IMR-90 (cell line): ENCODE data around the gene TTI1. TPM values are rescaled to one million over a fixed set of nuclear protein-coding genes. Genes with fewer than 3 reads are reported as not detected.

Experiments
- ATAC-seq: fragments of 200-7000 bp; cut with Tn5 transposase; 2 replicates; pipeline ENCODE4 v1.9.1; 2020; ENCODE audit warnings: low read depth, mild to moderate bottlenecking, moderate library complexity
- BruUV-seq: library from RNA; stranded (reverse); fragments of 400-500 nt; replicated peaks from 2 replicates; lab custom pipeline; 2021; lab: Mats Ljungman, UMichigan
- CTCF ChIA-PET: fragments of 300-600 bp; formaldehyde crosslinking; extraction: SDS; loops from one replicate; lab custom pipeline; 2021; ENCODE audit warnings: antibody characterized with exemption; lab: Yijun Ruan, JAX
- POLR2A ChIA-PET: fragments of 300-600 bp; sonication (Branson Sonifier 250); formaldehyde crosslinking; loops from one replicate; lab custom pipeline; 2022; ENCODE audit warnings: antibody characterized with exemption; ENCODE audit not compliant: unreplicated experiment; lab: Charles Lee
- DNase-seq: peaks from one replicate; pipeline ENCODE4 v3.0.0; 2013
- H2AFZ ChIP-seq: replicated peaks from 2 replicates; pipeline ENCODE3; 2013; ENCODE audit warnings: low read length, mild to moderate bottlenecking; ENCODE audit not compliant: poor library complexity
- H2AK5ac ChIP-seq: 2 replicates; pipeline ENCODE4 v1.6.1; 2013; ENCODE audit warnings: low read depth, low read length, inconsistent platforms
- H2AK9ac ChIP-seq: replicated peaks from 2 replicates; pipeline ENCODE3; 2013; ENCODE audit warnings: mild to moderate bottlenecking, low read depth, low read length, moderate library complexity; ENCODE audit not compliant: poor library complexity
- H2BK120ac ChIP-seq: 2 replicates; pipeline ENCODE4 v1.6.1; 2013; ENCODE audit warnings: low read depth, low read length, inconsistent platforms
- H2BK15ac ChIP-seq: 3 replicates; pipeline ENCODE4 v1.6.1; 2013; ENCODE audit warnings: low read depth, low read length, inconsistent platforms
- H2BK20ac ChIP-seq: 2 replicates; pipeline ENCODE4 v1.6.1; 2013; ENCODE audit warnings: low read depth, mild to moderate bottlenecking, inconsistent platforms, low read length, moderate library complexity
- H2BK5ac ChIP-seq: 2 replicates; pipeline ENCODE4 v1.6.1; 2013; ENCODE audit warnings: mild to moderate bottlenecking, low read depth, low read length, inconsistent platforms; ENCODE audit not compliant: poor library complexity, severe bottlenecking
- H3K14ac ChIP-seq: replicated peaks from 2 replicates; pipeline ENCODE4 v1.6.1; 2013; ENCODE audit warnings: low read depth, low read length, inconsistent platforms
- H3K18ac ChIP-seq: 2 replicates; pipeline ENCODE4 v1.6.1; 2013; ENCODE audit warnings: low read depth, low read length, control low read depth
- H3K23ac ChIP-seq: 2 replicates; pipeline ENCODE4 v1.6.1; 2013; ENCODE audit warnings: low read depth, low read length, inconsistent platforms
- H3K27ac ChIP-seq: 2 replicates; pipeline ENCODE4 v1.5.1; 2013; ENCODE audit warnings: mild to moderate bottlenecking, control low read depth, low read length; ENCODE audit not compliant: insufficient read depth
- H3K27me3 ChIP-seq: 2 replicates; pipeline ENCODE4 v1.6.1; 2013; ENCODE audit warnings: low read length; ENCODE audit not compliant: control insufficient read depth, insufficient read depth
- H3K36me3 ChIP-seq: 2 replicates; pipeline ENCODE4 v1.6.1; 2013; ENCODE audit warnings: low read length, mixed read lengths; ENCODE audit not compliant: control insufficient read depth, insufficient read depth
- H3K4ac ChIP-seq: 2 replicates; pipeline ENCODE4 v1.6.1; 2013; ENCODE audit warnings: low read depth, low read length, inconsistent platforms
- H3K4me1 ChIP-seq: 2 replicates; pipeline ENCODE4 v1.6.1; 2013; ENCODE audit warnings: low read length, mixed read lengths; ENCODE audit not compliant: control insufficient read depth, insufficient read depth
- H3K4me2 ChIP-seq: 2 replicates; pipeline ENCODE4 v1.6.1; 2013; ENCODE audit warnings: low read depth, mild to moderate bottlenecking, control low read depth, low read length, moderate library complexity
- H3K4me3 ChIP-seq: 2 replicates; pipeline ENCODE4 v1.5.1; 2013; ENCODE audit warnings: low read depth, mild to moderate bottlenecking, control low read depth, low read length, moderate library complexity; ENCODE audit not compliant: insufficient read depth
- H3K56ac ChIP-seq: 2 replicates; pipeline ENCODE4 v1.6.1; 2013; ENCODE audit warnings: low read length, inconsistent platforms; ENCODE audit not compliant: insufficient read depth; ENCODE audit errors: extremely low read depth
- H3K79me1 ChIP-seq, 2 experiments: 2 replicates each; pipeline ENCODE4 v1.6.1; 2013; ENCODE audit warnings: low read length in 2 of 2, inconsistent platforms in 1 of 2, low read depth in 1 of 2
- H3K9ac ChIP-seq: 2 replicates; pipeline ENCODE4 v1.6.1; 2013; ENCODE audit warnings: low read depth, low read length, control low read depth
- H3K9me1 ChIP-seq: 2 replicates; pipeline ENCODE4 v1.6.1; 2013; ENCODE audit warnings: low read length, inconsistent platforms; ENCODE audit not compliant: insufficient read depth
- H3K9me3 ChIP-seq: 2 replicates; pipeline ENCODE4 v1.6.1; 2013; ENCODE audit warnings: low read length; ENCODE audit not compliant: control insufficient read depth, insufficient read depth
- H4K20me1 ChIP-seq: 2 replicates; pipeline ENCODE4 v1.6.1; 2013; ENCODE audit warnings: low read length, inconsistent platforms; ENCODE audit not compliant: insufficient read depth
- H4K5ac ChIP-seq: 2 replicates; pipeline ENCODE4 v1.6.1; 2013; ENCODE audit warnings: mild to moderate bottlenecking, low read depth, low read length, control low read depth
- H4K8ac ChIP-seq, 2 experiments: 2 replicates each; pipeline ENCODE4 v1.6.1; 2013; ENCODE audit warnings: low read depth in 2 of 2, low read length in 2 of 2, control low read depth in 1 of 2, inconsistent platforms in 1 of 2
- H4K91ac ChIP-seq: 2 replicates; pipeline ENCODE4 v1.6.1; 2013; ENCODE audit warnings: low read depth, low read length, inconsistent platforms; ENCODE audit not compliant: insufficient read depth
- CEBPB ChIP-seq: IDR thresholded peaks from 2 replicates; pipeline ENCODE4 v1.6.1; 2012; ENCODE audit warnings: low read depth, low read length, improper control_type of control experiment
- FOS ChIP-seq: fragments of 150-350 bp; IDR thresholded peaks from 2 replicates; pipeline ENCODE4 v1.6.1; 2016; ENCODE audit warnings: low read depth, low read length
- MAFK ChIP-seq: IDR thresholded peaks from 2 replicates; pipeline ENCODE4 v1.6.1; 2012; ENCODE audit warnings: low read depth, low read length, improper control_type of control experiment
- MAZ ChIP-seq: IDR thresholded peaks from 2 replicates; pipeline ENCODE4 v1.6.1; 2012; ENCODE audit warnings: low read depth, mild to moderate bottlenecking, low read length, improper control_type of control experiment, moderate library complexity, borderline replicate concordance
- MXI1 ChIP-seq: IDR thresholded peaks from 2 replicates; pipeline ENCODE4 v1.6.1; 2012; ENCODE audit warnings: low read depth, mild to moderate bottlenecking, low read length, moderate library complexity, borderline replicate concordance
- RAD21 ChIP-seq: IDR thresholded peaks from 2 replicates; pipeline ENCODE4 v1.6.1; 2012; ENCODE audit warnings: low read length, improper control_type of control experiment
- RCOR1 ChIP-seq: IDR thresholded peaks from 2 replicates; pipeline ENCODE4 v1.6.1; 2012; ENCODE audit warnings: mild to moderate bottlenecking, low read length, improper control_type of control experiment; ENCODE audit not compliant: insufficient replicate concordance
- RFX5 ChIP-seq: IDR thresholded peaks from 2 replicates; pipeline ENCODE4 v1.8.0; 2012; ENCODE audit warnings: low read depth, mild to moderate bottlenecking, low read length, moderate library complexity
- SMC3 ChIP-seq: fragments of 150-350 bp; IDR thresholded peaks from 2 replicates; pipeline ENCODE4 v1.6.1; 2016; ENCODE audit warnings: low read depth, mild to moderate bottlenecking, antibody characterized with exemption, low read length, moderate library complexity
- WGBS, 2 experiments: methylation state at CpG; one replicate each; pipeline versions ENCODE4 v1.1.5 to v1.1.7; 2013; ENCODE audit warnings: missing lambda C conversion rate in 2 of 2; ENCODE audit not compliant: insufficient read length in 1 of 2; ENCODE audit errors: extremely low coverage in 2 of 2; 5-methylcytosine and 5-hydroxymethylcytosine counted together
- dilution Hi-C: fragments of 300-500 bp; cut with HindIII; formaldehyde crosslinking; loops from one replicate; pipeline ENCODE4 v1.14.3; 2018; ENCODE audit warnings: low sequenced_read_pairs; ENCODE audit not compliant: unreplicated experiment
- in situ Hi-C: fragments of 300-500 bp; cut with MboI; formaldehyde crosslinking; loops from 3 replicates; pipeline ENCODE4 v1.14.3; 2019; ENCODE audit warnings: low sequenced_read_pairs, inconsistent platforms, mixed read lengths
- intact Hi-C: fragments of 100-400 bp; cut with micrococcal nuclease; formaldehyde crosslinking; loops from 2 replicates; pipeline ENCODE4 v1.10.0; 2022
- polyA plus RNA-seq, 3 experiments: library from polyadenylated mRNA; depleted of rRNA; stranded (reverse); fragments of >200 nt; gene quantifications; 2 replicates each; pipeline ENCODE4 v1.2.3, GENCODE V29; 2012; ENCODE audit warnings: low replicate concordance in 1 of 3
- total RNA-seq: library from RNA; depleted of rRNA; stranded (reverse); fragments of >200 nt; gene quantifications from 2 replicates; pipeline ENCODE4 v1.2.3, GENCODE V29; 2012

The TTI1 gene
- total and polyA plus RNA-seq, 2 of the 4 experiments (the other 2 are of a cell fraction): 12.5 to 17.6 TPM

DNA sequence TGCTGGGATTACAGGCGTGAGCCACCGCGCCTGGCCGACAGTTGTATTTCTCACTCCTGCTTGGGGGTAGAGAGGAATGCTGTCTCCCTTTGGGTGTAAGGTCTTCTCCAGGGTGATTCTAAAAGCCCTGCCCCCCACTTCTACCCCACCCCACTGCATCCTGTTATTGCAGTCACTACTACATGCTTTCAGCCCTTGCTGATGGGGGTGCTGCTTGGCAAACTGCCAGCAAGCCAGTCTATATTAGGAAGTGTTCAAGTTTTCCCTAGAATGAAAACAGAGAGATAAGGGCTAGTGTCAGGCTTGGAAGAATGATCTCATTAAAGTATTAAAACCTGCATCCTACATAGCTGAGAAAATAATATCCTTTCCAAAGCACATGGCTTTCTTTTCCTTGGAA is 31.3 kb downstream of the TTI1 start:
- Histone ChIP-seq H2BK120ac (peak overlapping the region; percentile 32; the same call in 1 of the 2 replicates), H3K4me2 (no peak overlapping the region), H2BK5ac (peak overlapping the region; percentile 76), H4K20me1 (peaks cover 15% of the 10 kb centered on the region), H3K56ac (no peak overlapping the region), H2AK9ac (no peak overlapping the region), H3K4me1 (peaks cover 18% of the 10 kb centered on the region), H4K8ac (no peak overlapping the region; a peak in 1 of 4 replicates), H2AFZ (no peak overlapping the region), H3K14ac (no peak overlapping the region), H2BK20ac (no peak overlapping the region), H3K9ac (no peak overlapping the region), H3K18ac (peak overlapping the region; percentile 57), H3K27ac (peak overlapping the region; percentile 77; the same call in 1 of the 2 replicates), H3K4me3 (no peak overlapping the region), H3K79me1 (peaks cover 13 to 28% of the 10 kb centered on the region in 2 experiments), H2AK5ac (peak overlapping the region; percentile 23; the same call in 1 of the 2 replicates), H2BK15ac (no peak overlapping the region), H4K5ac (peak overlapping the region; percentile 28; the same call in 1 of the 2 replicates), H4K91ac (no peak overlapping the region), H3K9me3 (no peaks in the 10 kb centered on the region), H3K36me3 (peaks cover 19% of the 10 kb centered on the region), H3K27me3 (no peaks in the 10 kb centered on the region), H3K9me1 (peaks cover 20% of the 10 kb centered on the region), H3K23ac (no peak overlapping the region), H3K4ac (peak overlapping the region; percentile 45; the same call in 1 of the 2 replicates)
- DNase-seq (peak; percentile 51), ATAC-seq (peak; percentile 9; the same call in 1 of the 2 replicates)
- no TSS peak for BruUV-seq
- dilution Hi-C loops: no loop called here
- no CpG with 5 or more reads among the region's 4 CpGs for WGBS, 2 experiments
- TF ChIP-seq SMC3 (no peak), MAZ (no peak), RFX5 (no peak), CEBPB (no peak), RAD21 (no peak), RCOR1 (no peak), MXI1 (no peak), FOS (no peak), MAFK (no peak)
- CTCF ChIA-PET: interaction anchor here (0.9 kb wide), 1 partner anchor 438 kb away, joined by 3 read pairs; no protein-coding TSS in a partner anchor
- in situ Hi-C loops: no loop called here
- POLR2A ChIA-PET: interaction anchor here (0.6 kb wide), 1 partner anchor 158 kb away, joined by 3 read pairs; no protein-coding TSS in a partner anchor
- intact Hi-C loops: no loop called here
